RWPE2 (cell line): Measurements from ENCODE around the gene HLCS.

Experiments
- ATAC-seq: fragments of 200-7000 bp; cut with Tn5 transposase; 3 replicates; pipeline ENCODE4 v1.9.1; 2021; ENCODE audit warnings: low read depth
- DNase-seq: peaks from one replicate; pipeline ENCODE4 v3.0.0-alpha.2; 2020; ENCODE audit warnings: low spot score
- H3K27ac ChIP-seq: fragments of 450-650 bp; 2 replicates; pipeline ENCODE4 v1.5.1; 2017; ENCODE audit warnings: mild to moderate bottlenecking; ENCODE audit not compliant: poor library complexity, severe bottlenecking
- H3K27me3 ChIP-seq: fragments of 250-450 bp; sonication (Bioruptor Pico); 2 replicates; pipeline ENCODE4 v1.5.1; 2021; ENCODE audit warnings: mild to moderate bottlenecking, moderate library complexity; ENCODE audit not compliant: insufficient read depth, poor library complexity, severe bottlenecking
- H3K36me3 ChIP-seq: fragments of 250-450 bp; sonication (Bioruptor Pico); 2 replicates; pipeline ENCODE4 v1.5.1; 2020; ENCODE audit warnings: low read depth, mild to moderate bottlenecking, moderate library complexity
- H3K4me1 ChIP-seq: fragments of 250-450 bp; sonication (Bioruptor Pico); 2 replicates; pipeline ENCODE4 v1.5.1; 2021; ENCODE audit warnings: mild to moderate bottlenecking, moderate library complexity; ENCODE audit not compliant: insufficient read depth, poor library complexity, severe bottlenecking
- H3K4me3 ChIP-seq: fragments of 250-450 bp; sonication (Bioruptor Pico); 2 replicates; pipeline ENCODE4 v1.5.1; 2021; ENCODE audit warnings: mild to moderate bottlenecking, moderate library complexity; ENCODE audit not compliant: severe bottlenecking
- H3K9me3 ChIP-seq: fragments of 250-450 bp; sonication (Bioruptor Pico); 2 replicates; pipeline ENCODE4 v1.5.1; 2021; ENCODE audit warnings: mild to moderate bottlenecking, moderate library complexity; ENCODE audit not compliant: severe bottlenecking
- TF ChIP-seq, protein P1 (sequence below): fragments of 450-650 bp; IDR thresholded peaks from one replicate; pipeline ENCODE4 v1.5.1; 2017; ENCODE audit warnings: mild to moderate bottlenecking, moderate library complexity; ENCODE audit not compliant: poor library complexity, severe bottlenecking

HLCS gene

DNA sequence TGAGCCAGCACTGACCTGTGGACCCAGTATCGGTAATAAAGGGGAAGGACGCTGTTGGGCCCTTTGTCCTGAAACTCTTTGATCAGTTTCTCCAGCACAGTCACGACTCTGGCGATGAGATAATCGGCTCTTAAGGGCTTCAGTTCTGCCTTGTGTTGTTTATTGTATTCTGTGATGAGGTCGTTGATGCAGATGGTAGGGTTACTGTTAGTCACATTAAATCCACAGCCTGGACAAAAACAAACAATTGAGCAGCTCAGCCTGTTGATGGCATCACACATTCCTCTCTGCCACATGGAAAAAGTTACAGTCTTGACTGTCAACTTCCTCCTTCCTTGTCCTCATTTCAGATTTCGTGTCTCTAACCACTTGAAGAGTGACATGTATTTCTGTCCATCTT is 209.9 kb downstream of the HLCS start:
- H3K27ac ChIP-seq: no peak overlapping the region
- no peaks in the 10 kb centered on the region for H3K27me3 ChIP-seq
- H3K36me3 ChIP-seq: no peaks in the 10 kb centered on the region
- TF ChIP-seq, protein P1, sequence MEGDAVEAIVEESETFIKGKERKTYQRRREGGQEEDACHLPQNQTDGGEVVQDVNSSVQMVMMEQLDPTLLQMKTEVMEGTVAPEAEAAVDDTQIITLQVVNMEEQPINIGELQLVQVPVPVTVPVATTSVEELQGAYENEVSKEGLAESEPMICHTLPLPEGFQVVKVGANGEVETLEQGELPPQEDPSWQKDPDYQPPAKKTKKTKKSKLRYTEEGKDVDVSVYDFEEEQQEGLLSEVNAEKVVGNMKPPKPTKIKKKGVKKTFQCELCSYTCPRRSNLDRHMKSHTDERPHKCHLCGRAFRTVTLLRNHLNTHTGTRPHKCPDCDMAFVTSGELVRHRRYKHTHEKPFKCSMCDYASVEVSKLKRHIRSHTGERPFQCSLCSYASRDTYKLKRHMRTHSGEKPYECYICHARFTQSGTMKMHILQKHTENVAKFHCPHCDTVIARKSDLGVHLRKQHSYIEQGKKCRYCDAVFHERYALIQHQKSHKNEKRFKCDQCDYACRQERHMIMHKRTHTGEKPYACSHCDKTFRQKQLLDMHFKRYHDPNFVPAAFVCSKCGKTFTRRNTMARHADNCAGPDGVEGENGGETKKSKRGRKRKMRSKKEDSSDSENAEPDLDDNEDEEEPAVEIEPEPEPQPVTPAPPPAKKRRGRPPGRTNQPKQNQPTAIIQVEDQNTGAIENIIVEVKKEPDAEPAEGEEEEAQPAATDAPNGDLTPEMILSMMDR: no peak
- no peak for ATAC-seq
- H3K4me1 ChIP-seq: peaks cover 7% of the 10 kb centered on the region
- no peak overlapping the region for H3K4me3 ChIP-seq
- H3K9me3 ChIP-seq: no peaks in the 10 kb centered on the region
- no peak for DNase-seq

DNA sequence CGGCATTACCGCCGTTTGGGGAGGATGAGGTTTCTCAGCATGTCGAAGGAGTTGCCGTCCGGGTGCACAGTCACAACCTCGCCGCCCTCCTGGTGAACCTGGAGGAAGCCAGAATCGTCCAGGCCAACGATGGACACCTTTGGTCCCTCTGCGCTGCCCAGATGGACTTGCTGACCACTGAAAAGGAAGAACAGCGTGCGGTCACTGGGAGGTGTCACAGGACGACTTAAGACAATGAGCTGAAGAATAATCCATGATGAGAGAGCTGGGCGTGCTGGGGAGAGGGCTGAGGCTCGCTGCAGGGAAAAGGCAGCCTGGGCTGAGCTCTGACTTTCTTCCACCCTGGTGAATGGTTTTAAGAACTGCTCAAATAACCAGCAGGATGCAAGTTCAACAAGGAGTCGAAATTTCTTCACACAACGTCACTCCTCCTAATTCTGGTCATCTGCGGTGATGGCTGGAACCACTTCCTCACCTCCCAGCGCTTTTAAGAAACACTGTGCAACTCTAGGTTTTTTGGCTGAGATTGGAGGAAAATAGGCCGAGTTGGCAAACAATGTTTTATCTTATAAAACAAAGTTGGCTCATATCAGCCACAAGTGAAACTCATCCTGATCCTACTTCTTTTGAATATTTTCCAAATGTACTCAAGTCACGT is 212.1 kb downstream of the HLCS start:
- Histone ChIP-seq H3K27me3 (no peaks in the 10 kb centered on the region), H3K9me3 (no peaks in the 10 kb centered on the region), H3K4me3 (no peak overlapping the region), H3K36me3 (no peaks in the 10 kb centered on the region; the same call in 1 of the 2 replicates), H3K27ac (peak overlapping the region; percentile 38), H3K4me1 (peaks cover 7% of the 10 kb centered on the region)
- no peak for ATAC-seq
- TF ChIP-seq, protein P1: no peak
- no peak for DNase-seq

DNA sequence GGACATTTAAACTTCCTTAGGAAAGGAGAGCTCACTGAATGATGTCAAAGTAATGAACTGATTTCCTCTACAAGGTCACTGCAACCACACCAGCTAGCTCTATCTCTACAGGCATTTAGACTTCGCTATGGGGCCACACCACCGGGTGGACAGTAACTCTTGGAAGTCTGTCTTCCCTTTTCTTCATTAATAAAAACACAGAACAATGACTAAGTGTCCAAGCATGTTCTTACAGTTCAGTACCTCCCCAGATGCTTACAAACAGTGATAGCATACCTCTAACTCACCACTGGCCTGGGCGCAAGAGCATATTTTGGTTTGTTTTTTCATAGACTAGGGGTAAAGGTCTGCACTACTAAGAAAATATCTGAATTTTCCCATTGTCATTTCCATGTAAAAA is 212.9 kb downstream of the HLCS start:
- DNase-seq (no peak), ATAC-seq (peak; percentile 87)
- peaks cover 7% of the 10 kb centered on the region for H3K4me1 ChIP-seq
- peaks cover 6% of the 10 kb centered on the region for H3K36me3 ChIP-seq
- H3K4me3 ChIP-seq: no peak overlapping the region
- H3K27ac ChIP-seq: peak overlapping the region; percentile 38
- no peaks in the 10 kb centered on the region for H3K9me3 ChIP-seq
- TF ChIP-seq, protein P1: no peak
- H3K27me3 ChIP-seq: no peaks in the 10 kb centered on the region

DNA sequence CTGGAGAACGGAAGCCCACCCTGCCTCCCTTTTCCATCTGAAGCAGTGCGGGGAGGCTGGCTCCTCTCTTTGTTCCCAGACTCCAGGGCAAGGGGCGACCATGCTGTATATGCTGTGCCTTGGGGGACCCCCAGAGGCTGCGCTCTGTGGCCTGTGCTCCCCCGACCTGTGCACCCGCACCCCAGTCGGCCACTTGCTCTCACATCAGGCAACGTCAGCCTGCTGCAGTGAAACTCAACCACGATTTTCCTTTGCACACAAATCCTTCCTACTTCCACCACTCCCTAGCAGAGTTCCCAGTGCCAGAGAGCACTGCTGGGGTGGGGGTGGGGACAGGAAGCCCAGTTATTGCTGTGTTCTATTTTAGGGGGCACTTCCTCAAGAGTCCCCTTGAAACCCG is 215.1 kb downstream of the HLCS start:
- DNase-seq (no peak), ATAC-seq (no peak)
- peaks cover 15% of the 10 kb centered on the region for H3K36me3 ChIP-seq
- H3K27ac ChIP-seq: no peak overlapping the region
- H3K9me3 ChIP-seq: no peaks in the 10 kb centered on the region
- H3K4me3 ChIP-seq: no peak overlapping the region
- peaks cover 7% of the 10 kb centered on the region for H3K4me1 ChIP-seq
- TF ChIP-seq, protein P1: no peak
- H3K27me3 ChIP-seq: no peaks in the 10 kb centered on the region

DNA sequence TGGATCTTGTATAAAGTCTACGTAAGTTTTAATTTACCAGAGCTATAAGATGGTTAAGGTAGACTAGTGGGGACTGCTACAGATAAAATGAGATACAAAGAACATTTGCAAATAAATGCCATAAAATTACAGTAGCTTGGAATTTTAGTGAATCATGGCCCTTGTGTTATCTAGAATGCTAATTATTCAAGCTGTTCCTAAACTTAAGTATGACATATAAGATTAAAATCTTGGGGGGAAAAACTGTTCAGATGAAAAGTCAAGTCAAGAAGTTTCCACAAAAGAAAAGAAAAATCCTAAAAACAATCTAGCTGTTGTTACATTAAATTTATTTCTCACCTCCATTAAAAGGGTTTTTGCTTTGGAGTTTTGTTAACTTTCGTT is 215.9 kb downstream of the HLCS start:
- TF ChIP-seq, protein P1: no peak
- Histone ChIP-seq H3K27me3 (no peaks in the 10 kb centered on the region), H3K36me3 (peaks cover 19% of the 10 kb centered on the region), H3K9me3 (no peaks in the 10 kb centered on the region), H3K4me3 (no peak overlapping the region), H3K27ac (no peak overlapping the region), H3K4me1 (peaks cover 7% of the 10 kb centered on the region)
- DNase-seq (no peak), ATAC-seq (no peak)
